ENCODE results near the gene OPCML.

The OPCML gene

DNA sequence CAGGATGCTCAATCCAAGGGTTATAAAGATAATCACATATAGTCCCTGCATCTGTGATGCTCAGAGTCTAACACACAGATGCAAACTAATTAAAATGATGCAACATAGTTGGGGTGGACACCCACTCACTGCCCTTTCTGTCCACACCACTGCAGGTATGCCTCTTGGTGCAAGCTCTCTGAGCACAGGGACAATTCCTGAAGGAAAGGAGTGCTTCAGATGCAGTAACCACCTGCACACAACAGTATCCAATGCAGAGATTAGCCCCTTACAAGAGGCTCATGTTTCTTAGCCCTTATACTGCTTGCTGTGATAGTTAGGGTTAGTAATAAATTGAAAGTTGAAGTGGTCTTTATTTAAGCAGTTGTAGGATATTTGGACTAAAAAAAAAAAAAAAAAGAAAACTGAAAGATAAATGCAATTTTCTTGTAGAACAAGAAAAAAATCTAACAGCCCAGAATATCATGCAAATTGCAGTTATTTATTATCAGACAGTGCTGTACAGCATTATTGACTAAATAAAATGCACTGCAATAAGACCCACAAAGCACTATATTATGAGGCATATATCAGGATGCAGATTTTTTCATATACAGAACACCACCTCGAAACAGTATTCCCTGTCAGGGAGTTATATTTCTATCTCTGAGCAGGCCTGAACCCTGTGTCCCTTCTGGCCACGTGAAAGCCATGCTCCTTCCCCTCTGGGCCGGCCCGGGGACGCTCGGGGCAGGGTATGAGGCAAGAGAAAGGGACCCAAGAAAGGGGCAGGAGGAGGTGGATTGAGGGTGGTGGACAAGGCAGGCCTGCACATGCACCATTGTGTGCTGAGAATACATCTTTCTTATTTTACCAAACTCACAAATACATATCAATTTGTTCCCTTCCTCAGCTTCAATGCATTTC is 260.2 kb downstream of the OPCML start:
- no peak for DNase-seq

DNA sequence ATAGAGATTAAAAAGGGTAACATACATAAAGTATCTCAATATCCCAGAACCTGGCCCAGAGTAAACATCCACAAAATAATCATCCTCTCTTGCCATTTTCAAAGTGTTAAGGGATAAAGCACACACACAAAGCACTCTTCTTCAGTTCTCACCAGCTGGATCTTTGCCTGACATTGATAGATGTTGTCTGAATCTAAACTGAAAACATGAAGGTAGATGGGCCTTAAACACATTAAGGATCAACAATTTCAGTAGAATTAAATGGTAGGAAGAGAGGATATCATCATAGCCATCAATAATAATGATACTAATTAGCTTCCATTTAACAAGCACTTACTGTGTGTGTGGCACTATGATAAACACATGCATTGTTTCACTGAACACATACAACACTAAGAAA is 261.1 kb downstream of the OPCML start:
- DNase-seq, result no peak

DNA sequence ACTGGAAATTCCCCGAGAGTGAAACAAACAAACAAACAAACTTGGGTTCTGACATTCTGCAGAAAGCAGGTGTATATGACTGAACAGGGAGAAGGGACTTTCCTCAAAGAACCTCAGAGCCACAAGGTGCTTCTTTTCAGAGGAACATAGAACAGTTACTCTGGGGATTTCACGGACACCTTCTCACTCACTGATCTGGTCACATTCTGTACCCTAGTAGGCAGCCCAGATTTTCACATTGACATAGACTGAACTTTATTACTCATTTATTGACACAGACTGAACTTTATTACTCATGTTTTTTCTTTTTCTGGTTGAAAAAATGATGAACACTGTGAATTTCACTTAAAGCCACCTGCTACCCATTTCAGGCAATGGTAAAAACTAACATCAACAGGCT is 263.0 kb downstream of the OPCML start:
- peak; percentile 73 for DNase-seq

DNA sequence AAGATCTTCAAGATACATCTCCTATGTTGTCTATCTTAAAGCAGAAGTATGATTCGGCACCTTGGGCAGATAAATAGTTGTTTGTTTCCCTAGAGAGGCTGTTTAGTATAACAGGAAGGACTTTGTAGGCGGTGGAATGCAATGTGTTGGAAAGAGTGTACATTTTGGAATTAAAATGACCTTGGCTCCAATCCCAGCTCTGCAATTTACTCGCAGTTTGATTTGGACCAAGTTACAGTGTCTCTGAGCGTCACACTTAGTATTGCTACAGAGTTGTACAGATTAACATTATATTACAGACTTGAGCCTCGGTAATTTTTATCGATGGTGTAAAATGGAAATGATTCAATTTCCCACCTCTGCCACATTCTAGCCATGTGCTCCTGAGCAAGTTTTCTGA is 265.3 kb downstream of the OPCML start:
- no peak for DNase-seq

DNA sequence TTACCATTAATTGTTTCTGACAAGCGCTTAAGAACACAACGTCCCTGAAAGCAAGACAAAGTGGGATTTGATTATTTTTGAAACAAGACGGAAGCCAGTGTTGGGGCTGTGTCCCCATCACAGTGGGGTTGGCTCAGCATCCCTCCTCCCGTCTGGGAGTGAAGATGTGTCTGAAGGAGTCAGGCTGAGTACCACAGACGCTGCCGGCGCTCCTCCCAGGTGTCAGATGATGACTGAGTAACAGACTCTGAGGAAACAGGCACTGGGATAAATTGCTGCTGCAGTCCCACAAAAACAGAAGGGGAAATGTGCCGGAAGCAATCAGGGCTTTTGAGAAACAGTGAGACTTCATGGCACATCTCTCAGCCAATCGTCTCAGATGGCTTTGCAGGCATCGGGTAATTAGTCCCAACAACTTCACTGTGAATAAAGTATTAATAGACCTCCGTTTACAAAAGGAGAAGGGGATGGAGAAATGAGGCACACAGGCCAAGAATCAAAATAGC is 266.7 kb downstream of the OPCML start:
- no peak for DNase-seq

DNA sequence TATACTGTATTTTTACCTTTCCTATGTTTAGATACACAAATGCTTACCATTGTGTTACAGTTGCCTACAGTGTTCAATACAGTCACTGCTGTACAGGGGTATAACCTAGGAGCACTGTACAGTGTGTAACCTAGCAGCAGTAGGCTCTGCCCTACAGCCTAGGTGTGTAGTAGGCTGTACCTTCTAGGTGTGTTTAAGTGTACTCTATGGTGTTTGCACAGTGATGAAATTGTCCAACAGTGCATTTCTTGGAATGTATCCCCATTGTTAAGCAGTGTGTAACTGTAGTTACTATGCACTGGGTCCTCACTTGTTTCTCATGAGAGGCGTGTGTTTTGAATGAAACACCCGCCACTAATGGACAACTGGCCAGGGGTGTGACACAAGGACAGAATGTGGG is 269.0 kb downstream of the OPCML start:
- DNase-seq, result no peak

DNA sequence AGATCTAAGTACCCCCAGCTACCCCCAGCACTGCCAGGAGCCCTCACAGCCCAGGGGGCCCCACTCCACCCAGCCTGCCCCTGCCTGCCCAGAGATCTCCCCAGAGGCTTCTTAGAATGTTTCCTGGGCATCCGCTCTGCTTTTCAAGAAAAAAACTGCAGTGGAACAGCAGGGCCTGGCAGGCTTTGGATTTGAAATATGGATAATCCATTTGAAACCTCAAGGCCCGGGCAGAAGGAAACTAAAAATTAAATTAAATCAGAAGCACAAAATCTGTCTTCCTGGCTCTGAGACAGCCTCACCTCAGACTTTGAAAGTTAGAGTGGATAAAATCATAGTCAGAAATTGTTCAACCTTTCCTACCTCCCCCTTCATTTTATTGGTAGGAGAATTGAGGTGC is 273.6 kb downstream of the OPCML start:
- no peak for DNase-seq

DNA sequence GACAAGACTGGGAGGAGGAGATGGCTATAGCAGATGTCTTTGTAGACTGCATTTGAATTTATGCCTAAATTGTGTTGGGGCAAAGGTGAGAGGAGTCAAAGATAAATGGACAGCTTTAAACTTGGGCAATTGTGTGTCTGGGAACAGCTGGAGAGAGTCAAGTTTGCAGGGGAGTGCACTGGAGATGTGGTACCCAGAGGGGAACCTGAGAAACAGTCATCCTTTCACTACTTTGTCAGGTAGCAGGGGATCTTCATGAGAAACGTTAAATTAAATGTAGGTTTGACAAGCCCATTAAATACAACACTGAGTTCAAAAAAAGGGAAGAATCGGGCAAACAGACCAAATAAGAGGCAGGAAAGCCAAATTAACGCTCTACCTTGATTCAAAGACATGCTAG is 277.7 kb downstream of the OPCML start:
- no peak for DNase-seq

DNA sequence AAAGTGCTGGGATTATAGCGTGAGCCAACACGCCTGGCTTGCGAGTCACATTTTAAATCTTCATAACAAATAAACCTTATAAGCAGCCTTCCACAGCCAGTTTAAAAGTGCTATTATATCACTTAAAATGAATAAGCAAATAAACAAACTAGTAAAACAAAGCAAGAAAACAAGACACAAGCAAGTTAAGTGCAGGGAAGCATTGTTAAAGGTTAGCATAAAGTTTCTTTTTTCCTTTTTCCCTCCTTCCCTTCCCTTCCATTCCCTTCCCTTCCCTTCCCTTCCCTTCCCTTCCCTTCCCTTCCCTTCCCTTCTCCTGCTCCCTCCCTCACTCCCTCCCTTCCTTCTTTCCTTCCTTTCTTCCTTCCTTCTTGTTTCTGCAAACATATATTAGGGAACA is 278.7 kb downstream of the OPCML start:
- no peak for DNase-seq

DNA sequence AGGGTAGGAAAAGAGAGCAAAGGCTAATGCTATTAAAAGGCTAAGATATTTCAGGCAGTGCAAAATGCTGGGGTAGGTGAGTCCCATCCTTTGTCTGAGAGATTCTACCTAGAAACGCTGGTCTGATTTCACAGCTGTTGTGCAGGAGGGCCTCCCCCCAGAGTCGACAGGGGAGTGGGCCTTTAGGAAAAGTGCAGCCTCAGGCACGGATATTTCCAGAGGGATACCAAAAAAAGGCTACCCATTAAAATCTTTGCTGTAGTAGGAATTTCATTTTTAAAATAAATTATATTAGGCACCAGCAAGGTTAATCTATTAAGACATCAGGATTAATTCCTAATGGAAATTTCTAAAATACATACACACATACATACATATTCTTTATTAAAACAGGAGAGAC is 280.5 kb downstream of the OPCML start:
- no peak for DNase-seq

DNA sequence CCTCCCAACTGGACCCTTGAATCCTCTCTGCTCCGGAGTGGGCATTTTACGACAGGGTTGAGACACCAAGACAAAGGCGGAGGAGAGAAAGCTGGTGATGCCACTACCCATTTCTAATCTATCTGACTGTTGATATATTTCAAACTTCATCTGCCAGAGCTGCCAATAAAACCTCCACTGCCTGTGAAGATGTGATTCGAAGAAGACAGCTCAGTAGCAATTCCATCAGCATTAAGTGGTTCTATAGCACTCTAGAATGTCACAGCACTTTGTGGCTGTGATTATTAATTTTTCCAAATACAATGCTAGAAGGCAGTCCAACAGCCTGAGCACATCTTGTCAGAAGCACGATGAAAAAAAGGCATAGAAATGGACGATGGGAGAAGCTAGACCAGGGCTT is 282.8 kb downstream of the OPCML start:
- no peak for DNase-seq

DNA sequence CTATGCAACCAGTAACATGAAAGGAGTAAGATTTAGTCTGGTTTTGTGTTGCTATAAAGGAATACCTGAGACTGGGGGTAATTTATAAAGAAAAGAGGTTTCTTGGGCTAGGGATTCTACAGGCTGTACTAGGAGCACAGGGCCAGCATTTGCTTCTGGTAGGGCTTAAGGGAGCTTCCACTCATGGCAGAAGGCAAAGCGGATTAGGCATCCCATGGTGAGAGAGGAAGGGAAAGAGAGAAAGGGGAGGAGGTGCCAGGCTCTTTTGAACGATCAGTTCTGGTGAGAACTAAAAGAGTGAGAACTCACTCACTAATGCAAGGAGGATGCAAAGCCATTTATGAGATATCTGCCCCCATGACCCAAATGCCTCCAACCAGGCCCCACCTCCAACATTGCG is 283.2 kb downstream of the OPCML start:
- DNase-seq, result no peak

DNA sequence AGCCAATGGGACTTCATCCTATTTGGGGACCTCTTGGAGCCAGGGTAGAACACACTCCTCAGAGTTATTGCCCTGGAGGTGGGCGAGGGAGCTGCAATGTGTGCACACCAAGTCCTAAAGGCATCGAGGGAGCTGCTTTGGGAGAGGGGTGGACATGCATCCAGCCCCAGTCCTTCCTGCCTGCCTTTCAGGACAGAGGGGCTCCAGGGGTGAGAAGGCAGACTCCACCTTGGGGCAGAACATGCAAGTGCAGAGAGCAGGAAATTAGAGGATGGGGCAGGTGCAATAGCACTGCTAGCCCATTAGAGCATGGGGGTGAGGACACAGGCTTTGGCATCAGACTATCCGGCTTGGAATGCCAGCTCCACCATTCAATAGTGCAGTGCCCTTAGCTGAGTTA is 288.5 kb downstream of the OPCML start:
- DNase-seq, result no peak

DNA sequence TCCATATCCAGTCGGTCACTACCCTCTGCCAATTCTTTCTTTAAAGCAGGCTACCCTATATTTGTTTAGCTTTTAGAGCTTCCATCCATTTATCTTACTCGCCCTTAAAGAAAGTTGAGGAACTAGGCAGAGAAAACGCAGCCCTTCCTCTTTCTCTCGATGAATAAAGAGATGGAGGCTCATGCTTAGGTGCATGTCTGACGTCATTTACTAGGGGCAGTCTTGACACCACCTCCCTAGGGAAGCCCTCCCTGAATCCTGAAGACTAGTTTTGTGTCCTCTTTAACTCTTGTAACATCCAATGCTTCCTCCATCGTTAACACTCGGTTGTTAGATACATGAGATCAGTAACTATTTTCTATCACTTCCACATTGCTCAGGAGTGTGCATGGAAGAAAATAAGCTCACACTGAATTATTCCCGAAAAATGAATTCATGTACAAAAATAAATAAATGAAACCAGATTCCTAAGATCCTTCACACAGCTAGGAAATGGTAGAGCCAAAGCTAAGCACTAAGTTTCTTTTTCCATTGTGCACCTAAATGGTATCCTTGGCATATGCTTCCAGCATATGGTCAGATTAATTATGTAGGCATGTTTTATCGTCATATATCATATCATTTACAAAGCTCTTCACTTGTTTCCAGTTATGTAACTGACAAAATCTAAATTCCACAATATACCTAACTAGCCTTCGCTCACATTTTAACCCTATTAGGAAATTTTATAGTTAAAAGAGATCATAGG is 291.2 kb downstream of the OPCML start:
- no peak for DNase-seq

DNA sequence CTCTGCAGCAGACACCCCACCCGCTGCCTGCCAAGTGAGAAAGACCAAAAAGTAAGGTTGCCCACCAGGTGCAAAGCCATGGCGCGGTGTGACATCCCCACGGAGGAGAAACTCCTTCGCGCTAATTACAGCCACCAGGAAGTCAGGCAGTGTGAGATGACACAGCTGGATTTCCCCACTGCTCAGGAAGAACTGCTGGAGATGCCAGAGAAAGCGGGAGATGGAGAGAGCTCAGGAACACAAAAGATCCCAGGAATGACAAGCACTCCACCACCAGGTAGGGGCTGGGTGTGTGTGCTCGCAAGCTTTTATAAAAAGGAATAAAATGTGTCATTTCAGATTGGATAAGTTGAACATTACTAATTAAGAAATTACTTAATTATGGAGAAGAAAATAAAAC is 292.7 kb downstream of the OPCML start:
- DNase-seq, result no peak

DNA sequence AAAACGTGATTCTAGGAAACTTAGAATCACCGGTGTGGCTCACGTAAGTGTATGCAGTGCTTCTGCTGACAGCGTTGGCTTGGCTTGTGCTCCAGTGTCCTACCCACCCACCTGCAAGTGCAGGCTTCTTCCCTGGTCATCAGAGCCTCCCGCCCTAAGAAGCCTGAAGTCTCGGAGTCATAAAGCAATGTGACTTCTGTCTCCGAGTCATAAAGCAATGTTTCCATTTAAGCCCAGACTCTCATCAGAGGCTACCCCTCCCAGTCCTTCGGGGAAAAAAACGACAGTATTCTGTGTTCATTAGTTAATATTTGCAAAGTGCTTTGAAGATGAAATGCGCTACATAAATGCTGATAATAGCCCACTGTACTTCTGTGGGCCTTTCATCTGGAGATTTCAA is 293.8 kb downstream of the OPCML start:
- no peak for DNase-seq

DNA sequence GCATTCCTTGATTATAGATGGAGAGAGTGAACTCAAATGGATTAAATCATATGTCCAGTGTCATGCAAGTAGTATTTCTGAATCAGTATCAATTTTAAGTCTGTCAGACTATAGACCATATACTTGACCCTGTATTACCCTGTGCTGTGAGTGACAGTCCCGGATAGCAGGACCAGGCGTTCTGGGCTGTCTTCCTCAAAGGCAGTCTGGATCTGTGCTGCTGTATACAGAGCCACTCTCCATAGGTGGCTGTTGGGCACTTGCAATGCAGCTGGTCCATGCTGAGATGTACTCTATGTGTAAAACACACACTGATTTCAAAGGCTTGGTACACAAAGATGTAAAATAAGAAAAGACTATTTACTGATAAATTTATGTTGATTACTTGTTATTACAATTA is 294.3 kb downstream of the OPCML start:
- no peak for DNase-seq

DNA sequence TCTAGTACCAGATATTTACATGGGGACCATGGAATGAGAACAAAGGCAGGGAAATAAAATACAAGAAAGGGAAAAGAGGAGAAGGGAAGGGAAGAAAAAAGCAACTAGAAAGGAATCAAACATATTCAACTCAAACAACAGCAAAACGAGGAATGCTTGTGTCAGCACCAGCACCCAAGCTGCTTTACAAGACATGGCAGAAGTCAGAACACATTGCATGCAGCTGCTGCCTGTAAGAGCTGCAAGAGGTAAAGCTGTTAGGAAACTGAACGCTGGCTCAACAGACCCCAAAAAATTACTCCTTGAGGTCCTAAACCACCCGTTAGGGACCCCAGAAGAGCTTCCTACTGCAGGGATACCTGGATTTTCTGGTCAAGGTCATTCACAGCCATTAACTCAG is 296.9 kb downstream of the OPCML start:
- no peak for DNase-seq

DNA sequence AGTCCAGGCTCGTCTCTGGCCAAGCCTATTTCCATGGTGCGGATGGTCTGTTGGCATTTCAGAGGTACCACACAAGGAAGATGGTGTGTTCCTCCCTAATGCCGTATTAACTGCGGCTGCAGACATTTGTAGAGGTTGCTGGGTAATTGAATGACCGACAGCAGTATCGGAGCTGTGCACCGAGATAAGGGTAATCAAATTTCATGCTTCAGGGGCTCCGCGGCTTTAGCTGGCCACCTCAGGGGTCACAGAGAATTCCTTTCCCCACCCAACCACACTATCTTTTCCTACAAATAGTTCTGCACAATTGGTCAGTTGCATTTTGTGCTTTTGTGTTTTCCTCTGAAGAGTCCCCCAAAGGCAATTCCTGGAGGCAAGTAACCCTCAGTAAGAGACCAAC is 297.4 kb downstream of the OPCML start:
- no peak for DNase-seq

DNA sequence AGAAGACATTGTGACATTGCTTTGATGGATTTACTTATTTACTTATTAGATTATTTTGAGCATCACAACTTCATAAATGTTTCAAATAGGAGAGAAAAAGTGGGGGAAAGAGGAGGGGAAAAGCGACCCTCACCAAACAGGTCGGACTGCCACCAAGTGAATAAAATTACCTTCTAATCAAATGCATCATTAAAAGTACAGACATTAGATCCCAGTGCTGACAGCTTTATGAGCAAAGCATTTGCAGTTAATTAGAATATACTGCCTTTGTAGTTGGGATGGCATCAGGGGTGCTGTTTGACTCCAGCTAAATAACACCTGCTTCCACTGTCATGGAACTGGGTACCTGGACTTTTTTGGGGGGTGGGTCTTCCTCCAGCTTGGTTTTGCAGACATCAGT is 299.6 kb downstream of the OPCML start:
- no peak for DNase-seq

DNA sequence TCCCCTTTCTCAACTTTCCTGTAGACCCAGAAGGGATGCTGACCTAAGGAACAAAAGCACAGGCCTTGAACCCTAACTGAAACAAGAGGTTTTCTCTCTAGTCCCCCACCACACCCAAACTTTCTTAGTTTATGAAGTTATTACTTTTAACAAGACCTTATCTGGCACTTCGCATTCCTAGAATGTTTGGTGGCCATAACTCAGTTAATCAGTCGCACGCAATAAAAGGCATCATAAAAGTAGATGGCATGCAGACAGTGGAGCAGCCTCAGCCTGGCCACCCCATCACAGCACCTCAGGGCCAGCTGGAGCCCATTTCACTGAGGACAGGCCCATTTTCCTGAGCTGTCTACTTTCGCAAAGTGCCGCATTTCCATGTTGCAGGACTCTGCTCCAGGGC is 301.9 kb downstream of the OPCML start:
- no peak for DNase-seq

DNA sequence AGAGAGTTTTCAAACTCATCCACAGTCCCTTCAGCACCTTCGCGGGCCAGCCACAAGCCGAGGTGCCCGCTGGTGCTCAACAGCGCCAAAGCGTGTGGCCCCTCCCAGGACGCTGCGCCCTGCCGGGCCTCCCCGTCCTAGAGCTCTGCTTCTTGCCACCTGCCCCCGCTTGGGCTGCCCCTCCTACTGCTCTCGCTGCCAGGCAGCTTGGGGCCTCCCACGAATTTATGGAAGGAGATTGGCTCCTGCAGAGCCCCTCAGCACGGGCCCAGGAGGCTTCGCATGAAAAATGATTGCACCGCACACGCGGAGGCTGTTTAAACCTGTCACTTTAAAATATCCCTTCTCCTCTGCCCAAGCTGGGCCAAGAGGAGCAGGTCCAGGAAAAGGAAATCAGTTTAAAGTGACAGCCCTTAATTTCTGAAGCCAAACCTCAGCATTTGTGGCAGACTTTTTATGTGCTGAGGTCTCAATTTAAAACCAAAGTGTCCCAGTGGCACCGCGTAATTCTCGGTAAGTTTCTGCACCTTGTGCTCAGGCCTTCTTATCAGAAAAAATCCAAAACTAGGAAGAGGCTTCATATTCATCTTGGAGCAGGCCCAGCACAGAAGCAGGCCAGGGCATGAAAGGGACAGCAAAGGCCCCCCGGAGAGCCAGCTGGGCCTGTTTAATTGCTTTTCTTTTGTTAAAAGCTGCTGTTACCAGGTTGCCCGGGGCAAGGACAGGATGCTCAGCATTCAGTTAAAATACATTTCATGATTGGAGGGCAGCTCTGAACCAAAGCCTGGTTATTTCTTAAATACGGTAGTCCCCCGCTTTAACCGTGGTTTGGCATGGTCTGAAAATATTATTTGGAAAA is 303.6 kb downstream of the OPCML start:
- no peak for DNase-seq

DNA sequence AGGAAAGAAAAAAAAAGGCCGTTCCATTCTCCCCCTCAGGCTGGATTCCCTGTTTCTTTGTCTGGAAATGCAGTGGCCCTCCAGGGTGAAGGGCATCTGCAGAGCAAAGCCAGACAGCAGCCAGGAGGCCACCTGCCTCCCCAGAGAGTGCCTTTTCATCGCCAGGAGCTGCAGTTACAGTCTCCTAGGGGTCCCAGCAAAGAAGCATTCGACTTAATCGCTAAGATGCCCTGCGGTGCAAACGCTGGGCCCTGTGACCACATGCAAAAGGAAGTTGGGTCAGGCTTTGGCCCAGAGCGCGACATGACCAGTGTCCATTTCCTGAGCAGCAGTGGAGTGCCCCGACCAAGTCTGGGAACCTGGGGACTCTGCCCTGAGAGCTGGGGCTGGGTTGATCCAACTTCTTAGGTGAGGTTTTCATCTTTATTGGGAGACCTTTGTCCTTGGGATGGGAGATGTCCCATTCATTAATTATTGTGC is 304.6 kb downstream of the OPCML start:
- no peak for DNase-seq
